Nucleus accumbens (tissue), 56 donors: Measurements from ENCODE around the gene B9D1.
A peak's percentile ranks its signal among the peaks of the same experiment; 100 is the strongest.

Experiments
- DNase-seq, 56 donors: peaks; one replicate each; lab custom pipeline; 2025; lab: John Stamatoyannopoulos, UW

B9D1 gene

GRCh38 chr17:19378416-19379360 is 16.2 kb upstream of the B9D1 start, which contains the start of gene MAPK7:
Gene MAPK7, plus strand, starts transcription at chr17:19378498. Its CDS starts 403 bp downstream, at chr17:19378901.
- peak in 1 of 56 donors; percentile 72 for DNase-seq

GRCh38 chr17:19377602-19378415 is 15.3 kb upstream of the B9D1 start:
- peak; percentile 88 to 100 (median 98) for DNase-seq

GRCh38 chr17:19376811-19377210 is 14.3 kb upstream of the B9D1 start:
- DNase-seq, result no peak

GRCh38 chr17:19375732-19376131 is 13.2 kb upstream of the B9D1 start:
- no peak for DNase-seq

DNA sequence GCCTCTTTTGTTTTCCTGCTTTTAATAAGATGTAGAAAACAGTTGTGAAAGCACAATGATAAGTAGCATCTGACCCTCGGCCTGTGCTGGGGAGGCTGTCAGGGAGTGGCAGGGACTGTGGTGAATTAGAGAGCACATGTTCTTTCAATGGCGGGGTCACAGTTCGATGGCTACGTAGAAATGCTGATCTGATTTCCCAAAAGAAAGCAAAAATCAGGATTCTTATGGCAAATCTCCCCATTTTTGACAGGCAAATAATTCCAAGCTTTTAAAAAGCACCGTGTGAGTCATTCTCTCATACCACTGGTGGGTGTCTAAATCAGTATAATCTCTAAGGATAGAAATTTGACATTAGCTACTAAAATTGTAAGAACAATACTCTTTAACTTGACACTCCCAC is 11.6 kb upstream of the B9D1 start:
- no peak for DNase-seq

DNA sequence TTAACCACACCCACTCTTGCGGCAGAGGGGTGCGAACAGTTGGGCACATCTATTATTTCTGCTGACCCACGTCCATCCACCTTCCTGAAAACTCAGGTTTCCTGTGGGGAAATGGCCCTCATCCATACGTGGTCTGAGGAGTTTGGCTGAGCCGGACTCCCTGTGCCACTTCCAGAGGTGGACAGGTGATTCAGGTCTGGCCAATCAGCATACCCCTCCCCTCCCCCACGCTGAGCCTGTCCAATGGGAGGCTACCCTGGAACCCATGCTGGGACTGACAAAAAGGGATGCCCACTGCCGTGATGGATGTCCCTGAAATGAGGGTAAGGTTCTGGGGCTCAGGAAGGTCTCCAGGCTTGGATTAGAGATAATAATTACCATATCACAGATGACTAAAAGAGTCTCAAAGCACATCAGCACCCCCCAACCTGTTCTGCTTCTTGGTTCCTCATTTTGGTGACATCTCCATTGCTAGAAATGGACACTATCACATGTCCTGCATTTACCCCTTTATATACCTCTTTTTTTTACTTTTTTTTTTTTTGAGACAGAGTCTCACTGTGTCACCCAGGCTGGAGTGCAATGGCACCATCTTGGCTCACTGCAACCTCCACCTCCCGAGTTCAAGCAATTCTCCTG is 10.5 kb upstream of the B9D1 start:
- no peak for DNase-seq

DNA sequence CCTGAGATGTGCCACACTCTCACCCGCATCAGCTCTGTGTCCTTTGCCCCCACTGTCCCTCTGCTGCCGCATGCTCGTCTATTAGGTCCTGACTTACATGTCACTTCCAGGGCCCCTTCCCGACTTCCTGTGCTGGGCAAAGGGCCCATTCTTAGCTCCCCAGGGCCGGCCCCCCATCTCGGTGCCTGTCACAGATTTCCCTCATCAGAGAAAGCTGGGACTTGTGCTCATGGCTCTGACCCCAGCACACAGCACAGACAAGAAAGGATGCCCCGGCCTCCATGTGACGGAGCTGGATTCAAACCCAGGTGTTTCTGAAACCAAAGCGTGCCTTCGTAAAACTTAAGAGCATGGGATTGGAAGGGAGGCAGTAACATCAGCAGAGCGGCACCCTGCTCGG is 9.9 kb upstream of the B9D1 start:
- DNase-seq, result no peak

DNA sequence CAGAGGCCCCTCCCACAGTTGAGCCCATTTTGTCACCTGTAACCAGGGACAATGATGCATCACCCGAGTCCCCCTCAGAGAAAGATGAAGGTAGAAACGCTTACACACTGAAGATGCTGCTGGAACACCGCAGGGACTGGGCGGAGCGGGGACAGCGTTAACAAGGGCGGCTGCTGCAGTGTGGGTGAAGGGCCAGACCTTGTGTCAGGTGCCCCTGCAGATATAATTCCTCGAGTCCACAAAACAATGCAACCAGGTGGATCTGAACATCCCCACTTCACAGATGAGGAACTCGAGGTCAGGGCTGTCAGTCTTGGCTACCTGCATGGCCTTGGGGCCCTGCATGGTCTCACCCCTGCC is 9.5 kb upstream of the B9D1 start:
- DNase-seq, result no peak

GRCh38 chr17:19371259-19372010 is 8.9 kb upstream of the B9D1 start:
- DNase-seq, result no peak

DNA sequence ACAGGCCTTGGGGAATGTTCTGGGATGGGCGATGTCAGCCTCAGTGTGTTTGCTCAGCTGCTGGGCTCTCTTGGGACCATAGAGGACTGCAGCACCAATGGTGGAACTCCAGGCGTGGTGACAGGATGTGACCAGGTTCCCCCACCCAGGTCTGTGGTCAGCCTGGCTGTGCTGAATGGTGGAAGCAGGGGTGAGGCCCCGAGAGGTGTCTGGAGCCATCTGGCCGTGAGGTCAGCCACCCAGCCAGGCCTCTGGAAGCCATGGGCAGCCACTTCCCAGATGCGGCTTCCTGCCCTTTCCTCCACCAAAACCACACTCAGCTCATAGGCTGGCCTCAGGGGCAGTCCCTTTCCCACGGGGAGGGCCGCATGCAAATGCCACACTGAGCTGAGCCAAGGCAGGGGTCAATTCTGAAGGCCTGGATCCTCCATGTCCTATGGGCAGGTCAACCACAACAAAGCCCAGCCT is 8.0 kb upstream of the B9D1 start:
- DNase-seq, result no peak

DNA sequence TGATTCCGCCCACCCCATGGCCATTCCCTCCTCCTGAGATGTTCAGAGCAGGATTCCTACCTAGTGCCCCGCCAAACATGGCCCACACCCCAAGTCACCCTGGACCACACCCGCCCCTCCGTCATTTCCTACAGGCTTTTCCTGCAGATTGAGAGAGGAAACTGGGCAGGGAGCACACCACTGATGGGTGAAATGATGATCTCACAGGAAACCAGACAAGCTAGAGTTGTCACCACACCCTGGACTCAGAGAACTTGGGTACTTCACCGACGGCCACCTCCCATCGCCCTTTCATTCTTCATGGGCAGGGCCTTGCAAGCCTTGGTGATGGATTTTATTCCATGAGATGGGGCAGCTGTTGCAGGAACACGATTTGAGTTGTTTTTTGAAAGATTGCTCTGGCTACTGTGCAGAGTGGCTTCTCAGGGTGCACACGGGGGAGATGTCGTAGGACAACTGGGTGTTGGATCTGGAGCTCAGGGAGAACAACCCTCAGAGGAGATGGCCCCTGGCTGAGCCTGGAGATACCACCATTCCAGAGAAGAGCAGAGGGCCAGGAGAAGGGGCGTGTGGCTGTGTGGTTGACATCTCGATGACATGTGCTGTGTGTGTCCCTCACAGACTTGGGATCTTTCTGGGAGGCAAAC is 7.4 kb upstream of the B9D1 start:
- DNase-seq, result no peak

- no peak for DNase-seq
Measured at GRCh38 chr17:19369107-19369778, 6.7 kb upstream of the B9D1 start.

- no peak for DNase-seq
Measured at GRCh38 chr17:19368229-19368628, 5.7 kb upstream of the B9D1 start.

GRCh38 chr17:19366637-19366972 is 4.1 kb upstream of the B9D1 start:
- DNase-seq, result no peak

- DNase-seq, result no peak
Measured at GRCh38 chr17:19365833-19366636, 3.5 kb upstream of the B9D1 start.

GRCh38 chr17:19365499-19365817 is 2.9 kb upstream of the B9D1 start:
- no peak for DNase-seq

DNA sequence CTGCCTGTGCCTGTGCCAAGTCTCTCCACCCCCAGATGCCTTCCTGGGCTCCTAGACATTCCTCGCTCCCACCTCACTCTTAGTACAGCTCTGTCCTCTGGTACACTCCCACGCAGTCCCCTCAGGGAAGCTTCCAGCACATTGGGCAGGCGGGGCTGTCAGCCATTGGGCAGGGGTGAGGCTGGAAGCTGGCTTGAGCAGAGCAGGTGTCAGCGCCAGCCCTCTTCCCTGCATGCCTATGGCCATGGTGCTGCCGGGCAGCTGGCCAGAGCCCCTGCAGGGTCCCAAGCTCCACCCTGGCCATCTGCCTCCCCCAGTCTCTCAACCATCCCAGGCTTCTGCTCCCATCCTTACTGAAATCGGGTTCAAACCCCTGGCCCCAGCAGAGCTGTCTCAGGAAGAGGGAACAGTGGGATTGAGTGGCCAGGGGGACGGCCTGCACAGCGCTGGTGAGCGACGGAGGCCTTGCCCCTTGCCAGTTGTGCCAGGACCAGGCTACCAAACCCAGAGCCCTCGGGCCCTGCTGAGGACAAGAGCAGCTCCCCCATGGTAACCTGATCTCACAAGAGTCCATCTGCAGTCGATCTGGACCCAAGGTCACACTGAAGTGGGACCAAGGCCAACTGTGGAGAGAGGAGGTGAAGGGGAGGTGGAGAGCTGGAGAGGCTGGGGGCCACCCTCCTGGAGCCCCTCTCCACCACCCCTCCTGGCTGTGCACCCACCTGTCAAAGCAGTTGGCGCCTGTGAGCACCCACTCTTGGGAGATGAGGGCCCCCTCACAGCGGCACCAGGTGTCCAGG is 2.4 kb upstream of the B9D1 start:
- DNase-seq, result no peak
